Gastrocnemius medialis (tissue), 4 donors: ENCODE results near the gene COL23A1.

ENCODE experiments used
- CTCF ChIP-seq, 5 experiments: fragments of 450-650 bp in 3 of 5; fragments of 200-600 bp in 2 of 5; sonication (generic) in 2 of 5; IDR thresholded peaks in 4 of 5; conservative IDR thresholded peaks in 1 of 5; 1 replicate in 4 of 5; 2 replicates in 1 of 5; pipeline ENCODE4 v1.5.1; 2016 to 2019; ENCODE audit warnings: antibody characterized with exemption in 5 of 5, mild to moderate bottlenecking in 3 of 5, moderate library complexity in 3 of 5
- POLR2A ChIP-seq, 2 donors: fragments of 450-650 bp; IDR thresholded peaks; one replicate each; pipeline ENCODE4 v1.6.1; 2017; ENCODE audit warnings: antibody characterized with exemption in 2 of 2, mild to moderate bottlenecking in 2 of 2, moderate library complexity in 2 of 2

GRCh38 chr5:178189433-178189832 is 400.8 kb downstream of the COL23A1 start:
- TF ChIP-seq CTCF (IDR thresholded peaks at IDR 0.05 in 4 of 5, conservative IDR thresholded peaks at IDR 0.05 in 1 of 5) (no peak), POLR2A (IDR thresholded peaks at IDR 0.05) (no peak)
